ENCODE data around the gene MAP1B. TPM values are rescaled to one million over a fixed set of nuclear protein-coding genes. Genes with fewer than 3 reads are reported as not detected.

Gene MAP1B
- total and polyA plus RNA-seq, 9 of the 15 experiments (the other 6 are each of a cell fraction or from before 2014, with no cell fraction given), result 5.2 to 66.1 (median 17.3) TPM

GRCh38 chr5:72166070-72166979, 59.0 kb downstream of the MAP1B start (continued):
- peak; percentile 91 to 93; a peak in 3 of 4 replicates for TF ChIP-seq RCOR1 (IDR thresholded peaks at IDR 0.05; ENCODE audit: borderline replicate concordance in 1 of 2, low read depth in 2 of 2, low read length in 2 of 2)
- no peak for TF ChIP-seq NONO (IDR thresholded peaks at IDR 0.05; ENCODE audit: low read depth in 2 of 2, low read length in 1 of 2)
- TF ChIP-seq ID3 (CRISPR knock-in tag; IDR thresholded peaks at IDR 0.05), result no peak
- TF ChIP-seq ID3 (tag; IDR thresholded peaks at IDR 0.05), result no peak
- no peak for TF ChIP-seq RBBP5 (IDR thresholded peaks at IDR 0.05; ENCODE audit: borderline replicate concordance, insufficient read depth, low read length, poor library complexity, severe bottlenecking)
- peak; percentile 92 for TF ChIP-seq TAL1 (IDR thresholded peaks at IDR 0.05)
- no peak for TF ChIP-seq TFAP4 (CRISPR knock-in tag; IDR thresholded peaks at IDR 0.05; ENCODE audit: borderline replicate concordance)
- TF ChIP-seq NFIC (IDR thresholded peaks at IDR 0.05), result peak; percentile 91
- TF ChIP-seq SMARCA4 (IDR thresholded peaks at IDR 0.05), result peak; percentile 92
- TF ChIP-seq ZEB2 (IDR thresholded peaks at IDR 0.05), result peak; percentile 60; the same call in 1 of the 2 replicates
- TF ChIP-seq CCNT2 (IDR thresholded peaks at IDR 0.05; ENCODE audit: borderline replicate concordance, extremely low read depth, insufficient read length, low read depth, low read length), result peak; percentile 61
- TF ChIP-seq ZNF75A (CRISPR knock-in tag; IDR thresholded peaks at IDR 0.05), result no peak
- peak; percentile 58; the same call in 1 of the 2 replicates for TF ChIP-seq MEF2A (IDR thresholded peaks at IDR 0.05; ENCODE audit: control insufficient read depth, low read depth, low read length)
- no peak for TF ChIP-seq ZNF318 (IDR thresholded peaks at IDR 0.05; ENCODE audit: borderline replicate concordance in 1 of 2, low read depth in 1 of 2)
- no peak for TF ChIP-seq KLF10 (CRISPR knock-in tag; IDR thresholded peaks at IDR 0.05)

All from K562 (cell line).